DMS114 treated with DMSO at 0.1 percent for 48 hours (cell line): ENCODE measurements around the gene MAGEF1.
"Not testable (repeated sequence)": the region's sequence is repeated elsewhere in the genome, so short reads cannot be mapped to it uniquely, and the experiment has no call there.

Source experiments
- DNase-seq: peaks from one replicate; lab custom pipeline; 2025; ENCODE audit not compliant: unreplicated experiment; lab: John Stamatoyannopoulos, UW

Gene MAGEF1

GRCh38 chr3:184742676-184743135 is 30.8 kb upstream of the MAGEF1 start:
- DNase-seq: no peak

GRCh38 chr3:184741798-184742675 is 30.2 kb upstream of the MAGEF1 start:
- DNase-seq: no peak

- no peak for DNase-seq
Measured at GRCh38 chr3:184741259-184741556, 29.3 kb upstream of the MAGEF1 start.

GRCh38 chr3:184740509-184741258 is 28.8 kb upstream of the MAGEF1 start:
- no peak for DNase-seq

- DNase-seq: no peak
Measured at GRCh38 chr3:184739594-184740505, 28.0 kb upstream of the MAGEF1 start.

GRCh38 chr3:184738982-184739381 is 27.1 kb upstream of the MAGEF1 start:
- no peak for DNase-seq

- no peak for DNase-seq
Measured at GRCh38 chr3:184738506-184738890, 26.6 kb upstream of the MAGEF1 start.

GRCh38 chr3:184737641-184738505 is 26.0 kb upstream of the MAGEF1 start:
- DNase-seq: no peak

- DNase-seq: no peak
Measured at GRCh38 chr3:184737063-184737462, 25.2 kb upstream of the MAGEF1 start.

- no peak for DNase-seq
Measured at GRCh38 chr3:184734903-184735701, 23.2 kb upstream of the MAGEF1 start.

- DNase-seq: no peak
Measured at GRCh38 chr3:184733971-184734608, 22.2 kb upstream of the MAGEF1 start.

- DNase-seq: no peak
Measured at GRCh38 chr3:184733181-184733580, 21.3 kb upstream of the MAGEF1 start.

GRCh38 chr3:184731786-184732537 is 20.1 kb upstream of the MAGEF1 start:
- DNase-seq: no peak

GRCh38 chr3:184730924-184731323 is 19.1 kb upstream of the MAGEF1 start:
- DNase-seq: no peak

- not testable (repeated sequence) for DNase-seq
Measured at GRCh38 chr3:184729154-184729553, 17.3 kb upstream of the MAGEF1 start.

- DNase-seq: no peak
Measured at GRCh38 chr3:184728010-184728527, 16.2 kb upstream of the MAGEF1 start.

- DNase-seq: no peak
Measured at GRCh38 chr3:184727357-184728009, 15.6 kb upstream of the MAGEF1 start.

- DNase-seq: no peak
Measured at GRCh38 chr3:184726497-184726896, 14.6 kb upstream of the MAGEF1 start.
